IPS DF 6.9 (cell line): Measurements from ENCODE around the gene SLC25A26.

Source experiments
- DNase-seq: peaks from one replicate; pipeline ENCODE4 v3.0.0-alpha.2; 2013; ENCODE audit warnings: low read depth, low spot score
- H3K27ac ChIP-seq: one replicate; pipeline ENCODE4 v1.5.1; 2013; ENCODE audit warnings: low read length, control low read depth
- H3K27me3 ChIP-seq: 2 replicates; pipeline ENCODE4 v1.6.1; 2013; ENCODE audit warnings: mild to moderate bottlenecking, low read length; ENCODE audit not compliant: control insufficient read depth, insufficient read depth
- H3K36me3 ChIP-seq: 2 replicates; pipeline ENCODE4 v1.6.1; 2013; ENCODE audit warnings: low read length; ENCODE audit not compliant: control insufficient read depth, insufficient read depth
- H3K4me1 ChIP-seq: 2 replicates; pipeline ENCODE4 v1.6.1; 2013; ENCODE audit warnings: low read length; ENCODE audit not compliant: control insufficient read depth, insufficient read depth
- H3K4me3 ChIP-seq: 2 replicates; pipeline ENCODE4 v1.5.1; 2013; ENCODE audit warnings: mild to moderate bottlenecking, low read length
- H3K9me3 ChIP-seq: 2 replicates; pipeline ENCODE4 v1.6.1; 2013; ENCODE audit warnings: low read length, inconsistent platforms; ENCODE audit not compliant: control insufficient read depth, insufficient read depth
- WGBS: extraction: QIAGEN DNeasy Blood & Tissue Kit; methylation state at CpG from one replicate; pipeline ENCODE4 v1.1.7; 2013; ENCODE audit warnings: mixed read lengths, missing lambda C conversion rate; ENCODE audit not compliant: insufficient read length, insufficient coverage; 5-methylcytosine and 5-hydroxymethylcytosine counted together

Gene SLC25A26

GRCh38 chr3:66314455-66314854, 93.7 kb downstream of the SLC25A26 start:
- no peak for DNase-seq
- Histone ChIP-seq H3K27me3 (no peaks in the 10 kb centered on the region), H3K27ac (no peak overlapping the region), H3K4me1 (no peaks in the 10 kb centered on the region), H3K9me3 (no peaks in the 10 kb centered on the region), H3K36me3 (no peaks in the 10 kb centered on the region), H3K4me3 (no peak overlapping the region)
- WGBS: no CpG with 5 or more reads among the region's 6 CpGs

- WGBS: no CpG with 5 or more reads among the region's 7 CpGs
- H3K4me3 ChIP-seq: no peak overlapping the region
- no peak for DNase-seq
- no peak overlapping the region for H3K27ac ChIP-seq
- no peaks in the 10 kb centered on the region for H3K36me3 ChIP-seq
- no peaks in the 10 kb centered on the region for H3K27me3 ChIP-seq
- H3K9me3 ChIP-seq: no peaks in the 10 kb centered on the region
- H3K4me1 ChIP-seq: no peaks in the 10 kb centered on the region
These were observed 97.1 kb downstream of the SLC25A26 start for GRCh38 chr3:66317750-66318376.

GRCh38 chr3:66320390-66320789, 99.6 kb downstream of the SLC25A26 start:
- no peaks in the 10 kb centered on the region for H3K36me3 ChIP-seq
- H3K27me3 ChIP-seq: no peaks in the 10 kb centered on the region
- H3K27ac ChIP-seq: no peak overlapping the region
- no peaks in the 10 kb centered on the region for H3K4me1 ChIP-seq
- no peaks in the 10 kb centered on the region for H3K9me3 ChIP-seq
- no CpG with 5 or more reads among the region's 1 CpG for WGBS
- no peak overlapping the region for H3K4me3 ChIP-seq
- no peak for DNase-seq

- no peak for DNase-seq
These were observed 101.6 kb downstream of the SLC25A26 start for GRCh38 chr3:66322436-66322835.

GRCh38 chr3:66326340-66326739, 105.5 kb downstream of the SLC25A26 start:
- H3K4me1 ChIP-seq: no peaks in the 10 kb centered on the region
- no peak overlapping the region for H3K4me3 ChIP-seq
- no peaks in the 10 kb centered on the region for H3K27me3 ChIP-seq
- H3K9me3 ChIP-seq: no peaks in the 10 kb centered on the region
- H3K36me3 ChIP-seq: no peaks in the 10 kb centered on the region
- no peak for DNase-seq
- H3K27ac ChIP-seq: no peak overlapping the region
- no CpG with 5 or more reads among the region's 6 CpGs for WGBS

More at GRCh38 chr3:66322436-66322835, 101.6 kb downstream of the SLC25A26 start:
- Histone ChIP-seq H3K27ac (no peak overlapping the region), H3K4me1 (no peaks in the 10 kb centered on the region), H3K9me3 (no peaks in the 10 kb centered on the region), H3K27me3 (no peaks in the 10 kb centered on the region), H3K4me3 (no peak overlapping the region), H3K36me3 (no peaks in the 10 kb centered on the region)

GRCh38 chr3:66335671-66336070, 114.9 kb downstream of the SLC25A26 start:
- no peaks in the 10 kb centered on the region for H3K9me3 ChIP-seq
- H3K4me1 ChIP-seq: no peaks in the 10 kb centered on the region
- H3K27ac ChIP-seq: no peak overlapping the region
- H3K4me3 ChIP-seq: no peak overlapping the region
- no peaks in the 10 kb centered on the region for H3K27me3 ChIP-seq
- no peaks in the 10 kb centered on the region for H3K36me3 ChIP-seq
- WGBS: no CpG with 5 or more reads among the region's 2 CpGs
- no peak for DNase-seq

GRCh38 chr3:66336333-66336766, 115.5 kb downstream of the SLC25A26 start:
- Histone ChIP-seq H3K27me3 (no peaks in the 10 kb centered on the region), H3K4me3 (no peak overlapping the region), H3K27ac (no peak overlapping the region), H3K4me1 (no peaks in the 10 kb centered on the region), H3K9me3 (no peaks in the 10 kb centered on the region), H3K36me3 (no peaks in the 10 kb centered on the region)
- no peak for DNase-seq
- WGBS: no CpG with 5 or more reads among the region's 4 CpGs

GRCh38 chr3:66338927-66339326, 118.1 kb downstream of the SLC25A26 start:
- DNase-seq: no peak
- Histone ChIP-seq H3K27ac (no peak overlapping the region), H3K36me3 (no peaks in the 10 kb centered on the region), H3K27me3 (no peaks in the 10 kb centered on the region), H3K9me3 (no peaks in the 10 kb centered on the region), H3K4me1 (no peaks in the 10 kb centered on the region), H3K4me3 (no peak overlapping the region)
- WGBS: no CpG with 5 or more reads among the region's 3 CpGs

- DNase-seq: no peak
- no peak overlapping the region for H3K4me3 ChIP-seq
- no CpG with 5 or more reads among the region's 8 CpGs for WGBS
- H3K27me3 ChIP-seq: no peaks in the 10 kb centered on the region
- H3K27ac ChIP-seq: no peak overlapping the region
- no peaks in the 10 kb centered on the region for H3K36me3 ChIP-seq
- peaks cover 5% of the 10 kb centered on the region; the same call in 1 of the 2 replicates for H3K4me1 ChIP-seq
- H3K9me3 ChIP-seq: no peaks in the 10 kb centered on the region
These were observed 122.0 kb downstream of the SLC25A26 start for GRCh38 chr3:66342717-66343356.

GRCh38 chr3:66344391-66344811, 123.6 kb downstream of the SLC25A26 start:
- H3K36me3 ChIP-seq: no peaks in the 10 kb centered on the region
- no peak overlapping the region for H3K4me3 ChIP-seq
- no peaks in the 10 kb centered on the region for H3K9me3 ChIP-seq
- no peaks in the 10 kb centered on the region for H3K27me3 ChIP-seq
- no peak for DNase-seq
- WGBS: no CpG with 5 or more reads among the region's 9 CpGs
- H3K27ac ChIP-seq: no peak overlapping the region
- peaks cover 5% of the 10 kb centered on the region; the same call in 1 of the 2 replicates for H3K4me1 ChIP-seq
